GM12865 (cell line): ENCODE measurements around the gene ATG12.

Experiments
- DNase-seq: peaks from one replicate; pipeline ENCODE4 v3.0.0; 2010; ENCODE audit warnings: low read depth
- H3K4me3 ChIP-seq: 2 replicates; pipeline ENCODE4 v1.5.1; 2011; ENCODE audit warnings: mild to moderate bottlenecking, low read depth, low read length, control low read depth
- TF ChIP-seq, protein P1 (sequence below): IDR thresholded peaks from 2 replicates; pipeline ENCODE4 v1.5.1; 2011; ENCODE audit warnings: low read length, control low read depth, low read depth, inconsistent platforms; ENCODE audit not compliant: insufficient read depth; ENCODE audit errors: missing control alignments

The ATG12 gene

DNA sequence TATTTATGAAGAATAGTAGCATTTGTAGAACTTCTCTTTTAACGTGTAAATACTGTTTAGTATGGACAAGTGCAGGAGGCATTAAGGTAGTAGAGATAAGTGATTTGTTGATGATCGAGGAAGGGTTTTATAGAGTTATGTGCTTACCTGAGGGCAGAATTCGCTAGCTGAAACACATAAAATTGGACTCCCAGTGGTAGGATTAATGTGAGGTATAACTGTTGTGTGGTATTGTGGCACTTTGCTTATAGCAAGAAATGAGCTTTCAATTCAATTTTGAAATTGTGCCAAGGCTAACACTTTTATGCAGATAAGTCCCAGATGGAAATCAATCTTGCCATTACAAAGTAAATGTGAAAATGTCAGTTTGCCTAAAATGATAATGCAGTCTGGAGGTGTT lies 1.6 kb upstream of the ATG12 start:
- TF ChIP-seq, protein P1, sequence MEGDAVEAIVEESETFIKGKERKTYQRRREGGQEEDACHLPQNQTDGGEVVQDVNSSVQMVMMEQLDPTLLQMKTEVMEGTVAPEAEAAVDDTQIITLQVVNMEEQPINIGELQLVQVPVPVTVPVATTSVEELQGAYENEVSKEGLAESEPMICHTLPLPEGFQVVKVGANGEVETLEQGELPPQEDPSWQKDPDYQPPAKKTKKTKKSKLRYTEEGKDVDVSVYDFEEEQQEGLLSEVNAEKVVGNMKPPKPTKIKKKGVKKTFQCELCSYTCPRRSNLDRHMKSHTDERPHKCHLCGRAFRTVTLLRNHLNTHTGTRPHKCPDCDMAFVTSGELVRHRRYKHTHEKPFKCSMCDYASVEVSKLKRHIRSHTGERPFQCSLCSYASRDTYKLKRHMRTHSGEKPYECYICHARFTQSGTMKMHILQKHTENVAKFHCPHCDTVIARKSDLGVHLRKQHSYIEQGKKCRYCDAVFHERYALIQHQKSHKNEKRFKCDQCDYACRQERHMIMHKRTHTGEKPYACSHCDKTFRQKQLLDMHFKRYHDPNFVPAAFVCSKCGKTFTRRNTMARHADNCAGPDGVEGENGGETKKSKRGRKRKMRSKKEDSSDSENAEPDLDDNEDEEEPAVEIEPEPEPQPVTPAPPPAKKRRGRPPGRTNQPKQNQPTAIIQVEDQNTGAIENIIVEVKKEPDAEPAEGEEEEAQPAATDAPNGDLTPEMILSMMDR = no peak
- no peak for DNase-seq
- H3K4me3 ChIP-seq = peak overlapping the region; percentile 73

DNA sequence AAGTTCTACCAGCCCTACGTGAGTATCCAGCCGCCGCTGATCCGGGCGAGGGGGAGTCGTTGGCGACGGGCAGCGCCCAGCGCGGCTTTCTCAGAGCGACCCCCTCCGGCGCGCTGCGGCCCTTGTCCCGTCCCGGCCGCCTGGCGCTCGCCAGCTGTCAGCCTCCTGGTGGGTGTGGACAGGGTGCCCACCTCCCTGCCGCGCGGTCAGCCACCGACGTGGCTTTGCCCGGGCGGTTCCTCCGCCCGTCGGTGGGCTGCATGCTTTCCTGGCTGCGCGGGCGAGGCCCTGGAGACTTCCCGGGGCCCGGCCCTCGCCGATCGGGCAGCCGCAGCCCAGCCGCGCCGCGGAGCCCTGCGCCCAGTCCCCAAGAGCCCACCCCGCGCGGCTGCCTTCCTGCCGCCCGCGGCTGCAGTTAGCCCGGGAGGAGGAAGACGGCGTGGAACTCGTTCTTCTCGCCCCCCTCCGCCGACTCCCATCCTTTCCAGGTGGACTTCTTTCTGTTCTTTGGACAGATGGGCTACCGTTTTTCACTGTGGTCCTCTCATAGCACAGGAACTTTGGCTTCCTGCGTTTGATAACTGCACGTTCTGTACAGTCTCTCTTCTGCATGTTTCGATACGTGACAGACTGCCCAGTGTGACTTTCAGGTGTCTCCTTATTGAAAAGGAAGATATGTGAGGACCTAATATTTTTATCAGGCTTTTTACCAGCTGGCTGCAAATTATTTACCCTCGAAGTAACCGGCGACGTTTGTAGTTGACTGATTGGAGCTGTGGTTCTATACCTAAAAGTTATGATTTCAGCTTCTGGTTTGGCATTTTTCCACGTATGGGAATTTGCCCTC lies 947 bp upstream of the ATG12 start:
- H3K4me3 ChIP-seq = peak overlapping the region; percentile 73
- TF ChIP-seq, protein P1 = no peak
- peak; percentile 54 for DNase-seq

DNA sequence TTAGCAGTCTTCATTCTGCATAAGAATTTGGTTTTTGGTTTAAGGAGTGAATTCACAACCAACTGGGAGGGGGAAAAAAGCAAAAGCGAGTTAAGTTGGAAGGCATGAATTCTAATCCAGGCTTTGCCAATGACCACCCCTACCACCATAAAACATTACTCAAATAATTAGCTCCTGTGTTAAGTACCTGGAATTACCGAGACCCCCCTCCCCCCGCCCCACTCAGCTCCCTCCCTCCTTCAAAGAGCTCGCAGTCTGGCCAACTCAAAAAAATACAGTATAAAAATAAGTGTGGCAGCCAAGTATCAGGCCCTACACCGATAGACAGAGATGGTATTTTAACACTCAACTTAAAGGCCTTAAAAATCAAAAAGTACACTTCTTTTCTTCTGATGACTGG lies 492 bp downstream of the ATG12 start:
- no peak for DNase-seq
- peak overlapping the region; percentile 73 for H3K4me3 ChIP-seq
- TF ChIP-seq, protein P1 = no peak

DNA sequence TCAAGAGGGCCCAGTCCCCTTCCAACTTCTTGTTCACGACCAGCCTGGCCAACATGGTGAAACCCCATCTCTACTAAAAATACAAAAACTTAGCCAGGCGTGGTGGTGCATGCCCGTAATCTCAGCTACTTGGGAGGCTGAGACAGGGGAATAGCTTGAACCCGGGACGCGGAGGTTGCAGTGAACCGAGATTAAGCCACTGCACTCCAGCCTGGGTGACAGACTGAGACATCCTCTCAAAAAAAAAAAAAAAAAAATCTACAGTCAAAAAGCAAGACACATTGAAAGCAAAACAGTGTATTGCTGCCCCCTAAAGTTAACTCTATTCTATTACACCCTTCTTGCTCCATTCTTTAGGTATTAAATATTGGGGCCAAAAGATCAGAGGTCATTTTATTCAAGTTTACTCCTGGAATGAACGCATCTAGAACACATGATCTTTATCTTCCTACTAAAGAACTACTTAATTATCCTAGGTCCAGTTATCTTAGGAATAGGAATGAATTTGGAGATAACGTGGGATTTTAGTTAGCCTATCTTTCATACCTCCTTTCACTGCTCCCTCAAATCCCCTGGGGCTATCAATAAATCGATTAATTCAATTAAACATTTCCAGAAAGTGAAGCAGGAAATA lies 2.4 kb downstream of the ATG12 start:
- DNase-seq = peak; percentile 78
- peak overlapping the region; percentile 73 for H3K4me3 ChIP-seq
- TF ChIP-seq, protein P1 = peak; percentile 46

DNA sequence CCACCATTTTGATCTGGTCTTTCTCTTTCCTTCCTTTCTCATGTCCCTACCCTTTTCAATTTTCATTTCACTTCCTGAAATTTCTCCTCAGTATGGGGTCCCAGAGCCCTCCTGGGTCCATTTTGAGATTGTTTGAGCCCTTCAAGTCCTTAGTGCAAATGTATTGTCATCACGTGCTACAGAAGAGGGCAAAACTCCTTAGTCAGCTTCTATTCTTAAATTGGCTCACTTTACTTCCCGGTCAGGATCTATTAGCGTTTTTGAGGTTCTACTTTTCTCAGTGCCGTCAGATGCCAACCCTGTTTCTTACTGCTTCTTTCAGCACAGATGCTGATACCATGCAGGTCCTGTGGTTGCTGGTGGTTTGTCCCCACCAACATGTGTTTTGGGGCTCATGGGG lies 5.9 kb downstream of the ATG12 start:
- H3K4me3 ChIP-seq = no peak overlapping the region
- DNase-seq = peak; percentile 14
- TF ChIP-seq, protein P1 = no peak

DNA sequence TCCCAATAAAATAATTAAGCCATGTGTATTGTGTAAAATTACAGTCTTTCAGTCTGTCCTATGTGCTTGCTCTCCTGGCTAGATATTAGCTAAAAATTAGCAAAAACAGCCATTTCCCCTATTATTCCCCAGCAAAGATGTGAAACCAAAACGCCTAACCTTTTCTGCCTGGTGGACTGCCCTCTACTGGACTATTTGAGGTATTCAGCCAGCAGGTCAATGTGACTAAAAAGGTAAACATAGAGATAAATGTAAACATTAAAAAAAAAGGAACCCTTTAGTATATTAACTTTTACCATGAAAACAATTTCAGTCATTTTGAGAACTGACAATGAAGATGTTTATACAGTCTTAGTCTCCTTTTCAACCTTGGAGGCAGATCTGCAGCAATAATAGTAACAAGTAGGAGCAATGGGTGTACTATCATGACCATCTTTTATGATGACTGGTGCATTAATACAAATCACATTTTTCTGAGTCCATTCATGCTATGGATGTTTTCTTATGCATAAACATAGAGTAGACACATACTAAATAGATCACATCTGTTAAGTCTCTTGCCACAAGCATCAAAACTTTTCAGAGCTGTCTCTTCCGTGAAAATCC lies 10.1 kb downstream of the ATG12 start:
- TF ChIP-seq, protein P1 = peak; percentile 65
- no peak overlapping the region for H3K4me3 ChIP-seq
- DNase-seq = peak; percentile 38
